ENCODE data around the gene AKIP1.
"Not testable (repeated sequence)": the region's sequence is repeated elsewhere in the genome, so short reads cannot be mapped to it uniquely, and the experiment has no call there.

The AKIP1 gene

GRCh38 chr11:8917157-8917825 is 6.3 kb downstream of the AKIP1 start:
- DNase-seq (ENCODE audit: low spot score), result no peak

DNA sequence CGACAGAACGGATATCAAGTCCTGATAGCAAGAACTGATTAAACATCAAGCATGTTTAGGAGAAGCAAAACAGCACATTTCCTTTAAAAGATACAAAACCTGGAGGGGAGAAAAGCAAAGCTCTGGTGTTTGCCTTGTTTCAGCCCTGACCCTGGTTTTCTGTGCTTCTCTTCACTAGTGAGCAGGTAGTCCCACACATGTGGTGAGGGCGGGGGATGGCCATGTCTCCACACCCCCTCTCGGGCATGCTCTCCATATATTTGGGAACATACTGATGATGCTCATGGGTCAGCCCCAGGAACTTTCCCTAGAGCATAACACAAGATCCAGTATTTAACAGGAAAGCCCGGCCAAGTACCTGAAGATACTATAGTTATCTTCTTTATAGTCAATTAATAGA is 11.7 kb downstream of the AKIP1 start:
- no peak for DNase-seq (ENCODE audit: low spot score)

DNA sequence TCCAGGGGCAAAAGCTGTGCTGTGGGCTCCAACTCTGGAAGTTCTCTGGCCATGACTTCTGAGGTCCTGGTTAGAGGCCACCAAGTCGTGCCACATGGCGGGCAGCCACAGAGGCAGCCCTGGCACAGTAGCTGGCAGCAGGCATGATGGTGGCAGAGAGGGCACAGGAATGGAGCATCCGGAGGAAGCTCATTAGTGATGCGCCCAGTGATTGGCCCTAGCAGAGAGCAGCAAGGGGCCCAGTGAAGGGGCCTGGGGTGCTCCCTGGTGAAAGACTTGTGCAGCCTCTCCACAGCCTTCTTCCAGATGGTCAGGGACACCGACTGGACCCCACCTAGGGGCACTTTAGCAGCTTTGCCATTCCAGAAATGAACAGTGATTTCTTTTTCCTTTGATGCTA is 14.7 kb downstream of the AKIP1 start:
- DNase-seq (ENCODE audit: low spot score), result no peak

DNA sequence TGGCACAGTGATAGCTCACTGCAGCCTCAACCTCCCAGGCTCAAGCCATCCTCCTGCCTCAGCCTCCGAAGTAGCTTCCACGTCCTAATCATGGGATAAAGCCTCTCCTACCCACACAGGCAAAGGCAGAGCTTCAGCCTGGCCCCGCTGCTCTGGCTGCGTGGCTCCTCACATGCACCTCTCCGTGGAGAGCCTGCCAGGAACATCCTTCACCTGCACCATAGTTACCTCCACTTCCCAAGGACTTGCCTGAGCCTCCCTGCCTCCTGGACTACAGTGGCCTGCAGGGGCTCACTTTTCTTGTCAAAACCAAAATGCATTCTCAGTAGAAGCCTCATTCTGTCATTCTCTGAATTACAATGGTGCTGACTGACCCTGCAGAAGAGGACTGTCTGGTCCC is 15.2 kb downstream of the AKIP1 start:
- DNase-seq (ENCODE audit: low spot score), result no peak

GRCh38 chr11:8927233-8927632 is 16.2 kb downstream of the AKIP1 start:
- DNase-seq (ENCODE audit: low spot score), result no peak

DNA sequence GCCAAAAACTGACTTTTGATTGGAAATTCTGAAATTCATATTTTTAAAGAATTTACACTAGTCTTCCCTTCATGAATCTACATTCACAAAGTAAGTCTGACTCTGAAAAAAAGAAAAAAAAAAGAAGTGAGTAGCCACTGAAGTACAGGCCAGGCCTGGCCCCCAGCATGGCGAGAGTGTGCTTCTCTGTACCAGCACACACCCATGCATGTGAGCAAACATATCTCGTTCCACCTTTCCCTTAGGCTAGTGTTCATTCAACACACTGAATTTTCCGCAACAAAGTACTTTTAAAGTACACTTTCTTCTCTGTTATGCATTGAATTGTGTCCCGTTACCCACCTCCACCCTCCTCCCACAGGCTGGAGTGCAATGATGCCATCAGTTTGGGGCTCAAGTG is 17.2 kb downstream of the AKIP1 start:
- no peak for DNase-seq (ENCODE audit: low spot score)

DNA sequence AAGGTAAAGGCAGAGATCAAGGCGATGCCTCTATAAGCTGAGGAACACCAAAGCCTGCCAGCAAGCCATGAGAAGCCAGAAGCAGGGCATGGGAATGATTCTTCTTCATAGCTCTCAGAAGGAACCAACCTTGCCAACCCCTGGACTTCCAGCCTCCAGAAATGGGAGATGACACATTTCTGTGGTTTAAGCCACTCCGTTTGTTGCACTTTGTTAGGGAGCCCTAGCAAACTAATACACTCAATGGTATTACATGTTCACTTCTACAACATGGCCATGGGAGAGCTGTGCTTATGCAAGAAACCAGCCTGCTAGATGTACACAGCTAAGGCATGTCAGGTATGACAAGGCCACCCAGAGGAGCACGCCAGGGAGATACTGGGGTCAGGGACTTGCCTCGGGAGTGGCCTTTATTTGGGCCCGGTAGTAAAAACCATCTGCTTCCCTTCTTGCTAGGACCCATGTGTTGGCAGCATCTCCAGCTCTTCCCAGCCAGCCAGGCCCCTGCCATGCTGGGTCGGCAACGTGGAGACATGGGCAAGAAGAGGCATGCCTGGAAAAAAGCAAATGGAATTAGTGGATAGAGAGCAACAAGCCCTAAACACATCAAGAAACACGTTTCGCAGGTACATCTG is 18.1 kb downstream of the AKIP1 start:
- no peak for DNase-seq (ENCODE audit: low spot score)

- no peak for DNase-seq (ENCODE audit: low spot score)
Observed at GRCh38 chr11:8930456-8931175, 19.6 kb downstream of the AKIP1 start.

DNA sequence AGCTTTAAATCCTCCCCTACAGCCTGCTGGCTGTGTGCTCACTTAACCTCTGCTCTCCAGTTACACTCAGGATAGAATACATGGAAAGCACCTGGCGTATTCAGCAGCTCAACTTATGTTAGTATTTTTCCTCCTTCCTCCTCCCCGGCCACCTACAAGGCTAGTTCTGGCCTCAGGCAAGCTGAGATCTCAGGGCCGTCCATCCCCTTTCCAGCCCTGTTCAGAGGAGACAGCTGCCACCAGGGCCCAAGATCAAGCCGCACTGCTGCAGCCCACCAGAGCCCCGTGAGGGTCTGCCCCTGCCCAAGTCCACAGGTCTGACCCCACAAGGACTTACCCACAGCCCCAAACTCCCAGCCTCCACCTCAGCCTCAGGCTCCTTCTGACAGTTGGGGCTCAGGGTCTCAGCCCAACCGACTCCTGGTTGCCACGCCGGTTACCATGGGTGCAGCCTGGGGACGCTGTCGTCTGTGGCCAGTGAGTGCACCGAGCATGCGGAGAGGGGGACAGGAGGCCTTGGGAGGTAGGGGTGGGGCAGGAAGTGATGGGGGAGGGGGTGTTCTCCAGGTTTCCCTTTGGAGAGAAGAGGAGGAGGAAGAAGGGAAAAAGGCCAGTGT is 21.7 kb downstream of the AKIP1 start, which contains the start of gene C11orf16:
C11orf16 (minus strand) TSS at position 384 of the 617 bp plus-strand sequence. CDS start 639 bp downstream, outside the sequence.
- DNase-seq (ENCODE audit: low spot score), result no peak

DNA sequence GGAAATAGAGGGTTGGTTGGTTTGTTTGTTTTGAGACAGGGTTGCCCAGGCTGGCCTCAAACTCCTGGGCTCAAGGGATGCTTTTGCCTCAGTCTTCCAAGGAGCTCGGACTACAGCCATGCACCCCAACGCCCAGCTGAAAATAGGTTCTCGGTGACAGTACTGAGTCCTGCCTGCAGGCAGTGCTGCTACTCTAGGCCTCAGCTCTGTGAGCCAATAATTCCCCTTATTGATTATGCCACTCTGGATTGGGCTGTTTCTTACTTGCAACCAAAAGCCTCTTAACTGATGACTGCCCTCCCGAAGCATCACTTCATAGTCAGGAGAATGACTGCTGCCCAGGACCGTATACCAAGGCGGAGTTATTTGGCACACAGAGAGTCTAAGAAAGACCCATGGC is 22.9 kb downstream of the AKIP1 start:
- no peak for DNase-seq (ENCODE audit: low spot score)

DNA sequence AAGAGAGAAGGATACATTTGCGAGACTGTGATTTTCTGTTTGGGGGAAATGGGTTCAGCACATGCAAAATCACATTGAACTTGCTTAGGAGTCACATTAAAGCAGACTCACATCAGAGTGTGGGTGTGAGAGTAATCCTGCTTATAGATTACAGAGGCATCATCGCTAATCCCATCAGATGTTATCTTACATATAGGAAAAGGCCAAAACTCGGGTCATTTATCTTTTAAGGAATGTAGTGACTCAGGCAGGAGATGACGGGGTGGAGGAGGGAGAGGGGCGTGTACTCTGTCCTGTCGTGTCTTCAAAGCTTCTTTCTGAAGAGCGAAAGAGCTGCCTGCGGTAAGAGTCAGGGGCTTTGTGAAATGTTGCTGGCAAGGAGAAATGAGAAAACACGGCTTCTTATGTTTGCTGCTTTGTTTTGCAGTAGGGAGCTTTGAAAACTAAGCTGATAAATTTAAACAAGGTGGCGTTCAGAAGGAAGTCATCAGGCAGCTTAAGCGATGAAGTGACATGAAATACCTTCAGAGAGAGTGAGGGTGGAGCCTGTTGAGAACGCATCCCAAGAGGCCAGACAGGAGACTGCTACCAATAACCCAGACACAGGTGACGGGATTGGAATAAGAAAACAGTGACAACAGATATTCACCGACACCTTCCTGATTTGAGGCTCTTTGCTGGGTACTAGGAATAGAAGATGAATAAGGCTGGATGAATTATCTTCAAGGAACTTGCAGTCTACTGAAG is 23.9 kb downstream of the AKIP1 start:
- DNase-seq (ENCODE audit: low spot score), result no peak

DNA sequence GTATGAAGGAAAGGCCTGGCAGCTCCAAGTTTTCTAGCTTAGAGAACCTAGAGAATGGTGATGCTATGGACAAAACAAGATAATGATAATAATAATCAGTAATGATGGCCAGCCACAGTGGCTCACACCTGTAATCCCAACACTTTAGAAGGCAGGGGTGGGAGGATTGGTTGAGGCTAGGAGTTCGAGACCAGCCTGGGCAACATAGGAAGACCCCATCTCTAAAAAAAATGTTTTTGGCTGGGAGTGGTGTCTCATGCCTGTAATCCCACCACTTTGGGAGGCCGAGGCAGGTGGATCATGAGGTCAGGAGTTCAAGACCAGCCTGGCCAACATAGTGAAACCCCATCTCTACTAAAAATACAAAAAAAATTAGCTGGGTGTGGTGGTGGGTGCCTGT is 24.8 kb downstream of the AKIP1 start:
- DNase-seq (ENCODE audit: low spot score), result not testable (repeated sequence)

DNA sequence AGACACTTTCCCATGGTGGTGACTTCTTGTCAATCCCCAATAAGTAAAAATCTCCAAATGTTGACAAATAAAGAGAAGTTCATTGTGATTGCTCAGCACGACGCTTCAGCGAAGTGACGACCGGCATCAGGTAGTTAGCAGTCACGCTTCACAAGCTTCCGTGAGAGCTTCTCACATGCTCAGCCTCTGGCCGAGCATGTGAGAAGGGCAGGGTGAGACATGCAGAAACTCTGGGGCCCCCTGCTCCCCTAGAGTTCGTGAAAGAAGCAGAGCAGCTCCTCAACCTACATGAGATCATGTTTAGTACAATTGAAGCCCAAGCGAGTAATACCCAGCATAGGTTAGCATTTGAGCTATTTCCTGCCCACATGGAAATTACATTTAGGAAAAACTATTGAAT is 26.2 kb downstream of the AKIP1 start:
- DNase-seq (ENCODE audit: low spot score), result no peak

DNA sequence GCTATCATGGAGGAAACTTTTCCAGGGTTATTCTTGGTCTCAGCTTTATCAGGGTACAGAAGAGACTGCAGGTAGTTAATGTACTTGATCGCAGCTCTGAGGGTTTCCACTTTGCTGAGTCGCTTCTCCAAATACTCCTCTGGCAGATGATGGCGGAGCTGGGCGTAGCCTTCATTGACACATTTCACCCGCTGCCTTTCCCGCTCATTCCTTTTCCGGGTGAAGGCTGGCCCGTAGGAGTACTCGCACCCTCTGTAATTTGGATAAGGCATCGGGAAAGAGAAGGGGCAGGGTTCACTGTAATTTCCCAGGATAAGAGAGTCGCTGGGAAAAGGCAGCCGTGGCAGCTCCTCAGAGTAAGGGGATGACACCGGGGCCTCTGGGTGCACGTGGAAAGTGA is 26.7 kb downstream of the AKIP1 start:
- DNase-seq (ENCODE audit: low spot score), result no peak

GRCh38 chr11:8941341-8942103 is 30.5 kb downstream of the AKIP1 start:
- DNase-seq (ENCODE audit: low spot score), result no peak

DNA sequence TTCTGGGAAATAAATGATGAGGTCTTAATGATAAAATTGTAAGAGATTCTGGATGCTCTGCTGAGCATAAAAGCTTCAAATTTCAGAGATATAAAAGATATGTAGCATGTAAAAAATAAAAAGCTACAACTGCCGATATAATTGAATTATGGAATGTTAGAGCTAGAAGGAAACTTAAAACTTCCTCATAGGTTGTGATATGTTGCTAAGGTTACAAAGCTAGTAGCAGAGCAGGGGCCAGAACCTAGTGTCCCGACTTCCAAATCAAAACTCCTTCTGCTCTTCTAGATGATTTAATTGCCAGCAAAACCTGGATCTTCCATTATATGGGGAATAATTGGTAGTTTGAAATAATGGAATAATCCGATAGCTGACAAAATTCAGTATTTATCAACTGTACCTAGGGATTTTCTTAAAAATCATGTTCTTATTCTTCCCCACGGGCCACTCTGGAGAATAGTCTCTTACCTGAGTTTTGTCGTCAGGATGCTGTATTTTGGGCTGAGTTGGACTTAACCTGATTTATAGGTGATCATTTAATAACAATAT is 31.6 kb downstream of the AKIP1 start, which contains the start of gene ASCL3:
ASCL3 (minus strand) TSS at position 499 of the 549 bp plus-strand sequence. CDS start 4,855 bp downstream, outside the sequence.
- DNase-seq (ENCODE audit: low spot score), result no peak

GRCh38 chr11:8947230-8947943 is 36.4 kb downstream of the AKIP1 start:
- DNase-seq (ENCODE audit: low spot score), result no peak

DNA sequence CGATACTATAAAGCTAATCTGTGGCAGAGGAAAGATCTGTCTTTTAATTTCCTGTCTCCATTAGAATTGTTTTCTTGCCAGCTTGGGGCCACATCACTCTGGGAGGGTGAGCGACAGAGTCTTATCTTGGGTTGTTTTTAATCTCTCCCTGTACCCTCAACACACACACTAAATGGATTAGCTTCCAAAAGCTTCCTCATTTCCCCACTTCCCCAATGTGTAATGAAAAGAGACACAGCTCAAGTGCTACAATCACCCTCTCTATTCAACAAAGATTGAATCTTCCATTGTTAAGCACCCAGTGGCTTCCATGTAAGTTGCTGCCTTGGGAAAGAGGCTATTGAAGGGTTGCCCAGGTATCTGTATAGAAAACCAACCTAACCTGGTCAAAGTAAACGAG is 37.9 kb downstream of the AKIP1 start:
- DNase-seq (ENCODE audit: low spot score), result no peak

DNA sequence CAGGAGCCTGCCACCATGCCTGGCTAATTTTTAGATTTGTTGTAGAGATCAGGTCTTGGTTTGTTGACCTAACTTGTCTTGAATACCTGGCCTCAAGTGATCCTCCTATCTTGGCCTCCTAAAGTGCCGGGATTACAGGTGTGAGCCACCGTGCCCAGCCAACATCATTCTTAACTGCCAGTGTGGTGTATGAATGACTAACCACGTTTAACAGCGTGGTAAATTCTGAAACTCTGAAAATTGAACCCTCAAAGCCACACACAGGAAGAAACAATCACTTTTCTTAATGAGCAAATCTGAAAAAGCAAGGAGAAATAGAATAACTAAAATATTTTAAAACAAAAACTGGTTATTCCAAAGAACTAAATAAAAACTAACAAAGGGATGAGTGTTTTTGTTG is 45.9 kb downstream of the AKIP1 start:
- no peak for DNase-seq (ENCODE audit: low spot score)

DNA sequence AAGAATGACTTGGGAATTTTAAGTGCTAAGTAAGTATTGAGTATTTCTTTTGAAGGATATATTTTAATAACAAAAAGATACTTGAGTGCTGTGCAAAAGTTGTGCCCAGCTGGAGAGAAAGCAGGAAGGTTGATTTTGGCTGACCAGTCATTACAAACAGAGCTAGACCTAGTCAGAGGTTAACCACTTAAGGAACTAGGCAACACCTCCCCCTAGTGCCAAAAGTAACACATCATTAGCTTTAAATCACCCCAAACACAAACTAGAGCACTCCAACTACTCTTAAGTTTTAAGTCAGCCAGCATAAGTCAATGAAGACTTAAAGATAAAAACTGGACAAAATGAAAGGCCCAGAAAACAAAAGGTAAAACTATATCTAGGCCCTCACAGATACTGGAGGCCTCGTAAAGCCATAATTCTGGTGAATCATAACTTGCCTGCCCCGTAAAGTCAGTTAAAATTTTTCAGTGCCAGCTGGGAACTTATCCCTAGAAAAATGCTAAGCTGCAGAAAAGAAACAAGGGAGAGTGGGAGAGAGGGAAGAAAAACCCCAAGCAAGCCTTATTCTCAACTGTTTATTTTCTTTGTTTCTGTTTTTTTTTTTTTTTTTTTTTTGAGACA is 48.7 kb downstream of the AKIP1 start:
- DNase-seq (ENCODE audit: low spot score), result peak; percentile 85
